HS-5 (cell line): ENCODE data around the gene NRM.
"Not testable (repeated sequence)": the region's sequence is repeated elsewhere in the genome, so short reads cannot be mapped to it uniquely, and the experiment has no call there.

ENCODE experiments used
- DNase-seq: peaks from one replicate; pipeline ENCODE4 v3.0.0-alpha.2; 2012; ENCODE audit warnings: low read depth

NRM gene, protein sequence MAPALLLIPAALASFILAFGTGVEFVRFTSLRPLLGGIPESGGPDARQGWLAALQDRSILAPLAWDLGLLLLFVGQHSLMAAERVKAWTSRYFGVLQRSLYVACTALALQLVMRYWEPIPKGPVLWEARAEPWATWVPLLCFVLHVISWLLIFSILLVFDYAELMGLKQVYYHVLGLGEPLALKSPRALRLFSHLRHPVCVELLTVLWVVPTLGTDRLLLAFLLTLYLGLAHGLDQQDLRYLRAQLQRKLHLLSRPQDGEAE

DNA sequence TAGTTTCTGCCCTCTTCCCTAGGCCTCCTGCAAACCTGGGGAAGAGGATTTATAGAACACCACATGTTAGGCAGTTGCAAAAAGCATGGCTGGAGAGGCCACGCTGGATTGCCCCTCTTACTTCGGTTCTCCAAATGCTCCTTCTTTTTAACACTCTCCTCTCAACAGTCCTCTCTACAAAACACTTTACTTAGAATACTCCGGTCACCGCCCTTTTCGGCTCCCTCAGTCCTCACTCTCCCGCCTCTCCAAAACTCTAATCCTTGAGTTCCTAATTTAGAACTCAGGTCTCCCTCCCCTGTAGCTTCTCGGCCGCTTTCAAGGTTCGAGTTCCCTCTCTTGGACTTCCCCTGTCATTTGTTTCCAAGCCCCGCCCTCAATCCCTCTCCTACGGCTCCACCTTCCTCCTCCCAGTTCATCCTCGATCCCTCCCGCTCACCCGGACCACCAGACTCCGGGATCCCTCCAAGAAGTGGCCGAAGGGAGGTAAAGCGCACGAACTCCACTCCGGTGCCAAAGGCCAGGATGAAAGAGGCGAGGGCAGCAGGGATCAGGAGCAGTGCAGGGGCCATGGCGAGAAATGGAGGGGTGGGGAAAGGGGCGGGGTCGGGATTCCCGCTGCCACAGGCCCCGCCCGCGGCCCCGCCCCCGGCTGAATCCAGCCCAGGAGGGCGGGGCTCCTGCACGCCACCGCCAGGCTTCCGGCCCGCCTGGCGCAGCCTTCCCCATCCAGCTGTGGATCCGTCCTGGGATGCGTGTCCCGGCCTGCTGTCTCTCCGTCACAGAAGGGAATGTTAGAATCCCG is at the start of gene NRM:
NRM (minus strand) TSS at position 582 of the 805 bp plus-strand sequence; CDS start at position 572, 10 bp downstream.
- peak; percentile 77 for DNase-seq

- no peak for DNase-seq
Observed at GRCh38 chr6:30740540-30740870, 49.7 kb upstream of the NRM start.

- DNase-seq = no peak
Observed at GRCh38 chr6:30738532-30738931, 47.7 kb upstream of the NRM start.

GRCh38 chr6:30735668-30736314 is 45.0 kb upstream of the NRM start:
- DNase-seq = no peak

GRCh38 chr6:30732237-30732943 is 41.6 kb upstream of the NRM start:
- no peak for DNase-seq

DNA sequence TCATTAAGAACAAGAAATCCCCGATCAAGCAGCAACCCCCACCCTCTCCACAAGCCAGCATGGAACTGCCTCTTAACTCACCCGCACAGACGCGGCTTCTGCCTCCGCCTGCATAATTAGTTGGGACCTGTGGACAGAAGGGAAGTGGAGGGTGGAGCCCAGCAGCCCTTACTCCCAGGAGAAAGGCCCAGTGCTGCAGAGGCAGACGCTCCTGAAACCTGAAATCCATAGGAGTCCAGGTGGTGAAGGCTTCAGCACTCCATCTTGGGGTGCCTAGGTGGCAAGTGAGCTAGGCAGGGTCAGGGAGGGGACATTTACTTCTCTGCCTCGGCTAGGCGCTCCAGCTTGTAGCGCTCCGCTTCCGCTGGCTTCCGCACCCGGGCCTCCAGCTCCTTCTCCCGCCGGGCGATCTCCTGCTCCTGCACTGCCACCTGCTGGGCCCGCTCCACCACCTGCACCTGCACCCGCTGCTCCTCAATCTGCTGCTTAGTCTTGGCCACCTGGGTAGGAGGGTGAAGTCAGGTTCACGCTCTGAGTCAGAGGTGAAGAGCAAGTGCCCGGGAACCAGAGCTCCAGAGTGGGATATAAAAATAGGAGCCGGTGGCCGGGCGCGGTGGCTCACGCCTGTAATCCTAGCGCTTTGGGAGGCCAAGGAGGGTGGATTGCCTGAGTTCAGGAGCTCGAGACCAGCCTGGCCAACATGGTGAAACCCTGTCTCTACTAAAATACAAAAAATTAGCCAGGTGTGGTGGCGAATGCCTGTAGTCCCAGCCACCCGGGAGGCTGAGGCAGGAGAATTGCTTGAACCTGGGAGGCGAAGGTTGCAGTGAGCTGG is 40.0 kb upstream of the NRM start:
- no peak for DNase-seq

- no peak for DNase-seq
Observed at GRCh38 chr6:30727920-30728553, 37.3 kb upstream of the NRM start.

DNA sequence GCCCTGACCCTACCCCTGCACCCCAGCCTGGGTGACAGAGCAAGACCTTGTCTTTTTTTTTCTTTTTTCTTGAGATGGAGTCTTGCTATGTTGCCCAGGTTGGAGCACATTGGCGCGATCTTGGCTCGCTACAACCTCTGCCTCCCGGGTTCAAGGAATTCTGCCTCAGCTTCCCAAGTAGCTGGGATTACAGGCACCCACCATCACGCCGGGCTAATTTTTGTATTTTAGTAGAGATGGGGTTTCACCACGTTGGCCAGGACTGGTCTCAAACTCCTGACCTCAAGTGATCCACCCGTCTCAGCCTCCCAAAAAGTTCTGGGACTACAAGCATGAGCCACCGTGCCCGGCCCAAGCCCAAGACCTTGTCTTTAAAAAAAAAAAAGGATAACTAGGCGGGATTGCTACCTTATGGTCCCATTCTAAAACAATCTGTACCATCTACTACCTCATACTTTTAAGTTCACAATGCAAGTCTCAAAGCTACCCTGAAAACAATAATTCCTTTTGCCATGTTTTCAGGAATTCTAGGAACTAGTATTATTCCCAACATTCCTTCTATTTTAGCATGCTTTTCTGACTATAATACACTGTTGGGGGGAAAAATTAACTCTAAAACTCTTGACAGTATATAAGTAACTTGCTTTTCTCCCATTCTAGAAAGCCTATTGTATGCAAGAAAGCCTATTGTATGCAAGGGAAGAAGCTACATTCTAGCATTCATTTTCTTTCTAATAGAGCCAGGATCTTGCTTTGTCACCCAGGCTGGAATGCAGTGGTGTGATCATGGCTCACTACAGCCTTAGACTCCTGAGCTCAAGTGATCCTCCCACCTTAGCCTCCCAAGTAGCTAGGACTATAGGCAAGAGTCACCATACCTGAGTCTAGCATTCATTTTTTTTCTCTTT is 36.0 kb upstream of the NRM start:
- no peak for DNase-seq

DNA sequence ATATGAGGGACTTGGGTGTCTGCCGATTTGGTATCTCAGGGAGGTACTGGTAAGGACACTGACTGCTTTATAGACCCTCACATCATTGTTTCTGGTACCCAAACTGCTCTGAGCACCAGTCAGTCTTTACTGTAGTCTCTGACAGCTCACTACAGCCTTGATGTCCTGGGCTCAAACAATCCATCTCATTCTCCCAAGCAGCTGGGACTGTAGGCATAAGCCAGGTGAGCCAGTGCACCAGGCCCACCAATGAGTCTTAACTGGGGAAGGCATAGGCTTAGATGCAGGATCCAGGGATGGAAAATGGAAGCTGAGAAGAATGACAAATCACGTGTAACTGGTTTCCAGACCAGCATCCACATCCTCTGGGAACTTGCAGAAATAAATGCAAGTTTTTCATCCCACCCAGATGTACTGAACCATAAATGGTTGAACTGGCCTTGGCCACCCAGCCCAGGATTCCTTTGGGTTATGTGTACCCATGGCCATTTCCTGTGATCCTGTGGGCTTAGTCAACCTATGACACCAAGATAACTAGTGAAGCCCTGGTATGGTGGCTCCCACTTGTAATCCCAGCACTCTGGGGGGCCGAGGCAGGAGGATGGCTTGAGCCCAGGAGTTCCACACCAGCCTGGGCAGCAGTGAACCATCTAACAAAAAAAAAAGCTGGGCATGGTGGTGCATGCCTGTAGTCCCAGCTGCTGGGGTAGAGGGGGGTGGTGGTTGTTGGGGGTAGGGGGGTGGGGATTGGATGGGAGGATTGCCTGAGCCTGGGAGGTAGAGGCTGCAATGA is 35.1 kb upstream of the NRM start:
- DNase-seq = peak; percentile 65

- DNase-seq = no peak
Observed at GRCh38 chr6:30724906-30725667, 34.3 kb upstream of the NRM start.

DNA sequence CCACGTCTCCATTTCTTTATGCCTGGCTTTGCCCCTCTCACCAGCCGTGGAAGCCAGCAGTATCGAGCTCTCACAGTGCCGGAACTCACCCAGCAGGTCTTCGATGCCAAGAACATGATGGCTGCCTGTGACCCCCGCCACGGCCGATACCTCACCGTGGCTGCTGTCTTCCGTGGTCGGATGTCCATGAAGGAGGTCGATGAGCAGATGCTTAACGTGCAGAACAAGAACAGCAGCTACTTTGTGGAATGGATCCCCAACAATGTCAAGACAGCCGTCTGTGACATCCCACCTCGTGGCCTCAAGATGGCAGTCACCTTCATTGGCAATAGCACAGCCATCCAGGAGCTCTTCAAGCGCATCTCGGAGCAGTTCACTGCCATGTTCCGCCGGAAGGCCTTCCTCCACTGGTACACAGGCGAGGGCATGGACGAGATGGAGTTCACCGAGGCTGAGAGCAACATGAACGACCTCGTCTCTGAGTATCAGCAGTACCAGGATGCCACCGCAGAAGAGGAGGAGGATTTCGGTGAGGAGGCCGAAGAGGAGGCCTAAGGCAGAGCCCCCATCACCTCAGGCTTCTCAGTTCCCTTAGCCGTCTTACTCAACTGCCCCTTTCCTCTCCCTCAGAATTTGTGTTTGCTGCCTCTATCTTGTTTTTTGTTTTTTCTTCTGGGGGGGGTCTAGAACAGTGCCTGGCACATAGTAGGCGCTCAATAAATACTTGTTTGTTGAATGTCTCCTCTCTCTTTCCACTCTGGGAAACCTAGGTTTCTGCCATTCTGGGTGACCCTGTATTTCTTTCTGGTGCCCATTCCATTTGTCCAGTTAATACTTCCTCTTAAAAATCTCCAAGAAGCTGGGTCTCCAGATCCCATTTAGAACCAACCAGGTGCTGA is 33.3 kb upstream of the NRM start:
- not testable (repeated sequence) for DNase-seq

GRCh38 chr6:30723159-30723842 is 32.5 kb upstream of the NRM start:
- DNase-seq = not testable (repeated sequence)

GRCh38 chr6:30722280-30723112 is 31.7 kb upstream of the NRM start:
- DNase-seq = no peak

GRCh38 chr6:30722025-30722279 is 31.2 kb upstream of the NRM start:
- not testable (repeated sequence) for DNase-seq

- peak; percentile 71 for DNase-seq
Observed at GRCh38 chr6:30721198-30722024, 30.6 kb upstream of the NRM start.
